Measurements from ENCODE around the gene TCF12. TPM values are rescaled to one million over a fixed set of nuclear protein-coding genes. Genes with fewer than 3 reads are reported as not detected.

TCF12 gene
- total RNA-seq, 1 donor from 2014 or later = 164 TPM

DNA sequence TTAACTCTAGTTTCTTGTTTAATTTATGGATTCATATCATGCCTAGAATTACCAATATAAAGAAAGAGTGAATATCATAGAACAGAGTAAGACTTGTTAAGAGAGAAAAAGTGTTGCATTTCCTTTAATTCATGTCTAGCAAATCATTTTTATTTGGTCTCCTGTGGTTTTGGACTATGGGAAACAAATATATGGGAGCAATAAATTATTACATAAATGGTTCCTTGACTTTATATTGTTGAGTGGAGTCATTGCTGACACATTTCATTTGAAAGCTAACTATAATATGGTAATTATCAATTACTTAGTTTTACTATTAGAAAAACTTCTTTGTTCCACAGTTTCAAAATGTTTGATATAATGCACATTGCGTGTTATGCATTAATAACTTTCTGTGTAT is 313.1 kb downstream of the TCF12 start:
- H3K36me3 Mint-ChIP-seq (ENCODE audit: unreplicated experiment) = peaks cover 40% of the 10 kb centered on the region
- no peaks in the 10 kb centered on the region for H3K27me3 Mint-ChIP-seq (ENCODE audit: unreplicated experiment)
- no peak overlapping the region for H3K4me3 Mint-ChIP-seq (ENCODE audit: unreplicated experiment)
- no peak for DNase-seq (ENCODE audit: extremely low spot score, unreplicated experiment)
- H3K4me1 Mint-ChIP-seq (ENCODE audit: unreplicated experiment) = peaks cover 36% of the 10 kb centered on the region
- no peak overlapping the region for H3K27ac Mint-ChIP-seq (ENCODE audit: unreplicated experiment)
- TF ChIP-seq, protein P1, sequence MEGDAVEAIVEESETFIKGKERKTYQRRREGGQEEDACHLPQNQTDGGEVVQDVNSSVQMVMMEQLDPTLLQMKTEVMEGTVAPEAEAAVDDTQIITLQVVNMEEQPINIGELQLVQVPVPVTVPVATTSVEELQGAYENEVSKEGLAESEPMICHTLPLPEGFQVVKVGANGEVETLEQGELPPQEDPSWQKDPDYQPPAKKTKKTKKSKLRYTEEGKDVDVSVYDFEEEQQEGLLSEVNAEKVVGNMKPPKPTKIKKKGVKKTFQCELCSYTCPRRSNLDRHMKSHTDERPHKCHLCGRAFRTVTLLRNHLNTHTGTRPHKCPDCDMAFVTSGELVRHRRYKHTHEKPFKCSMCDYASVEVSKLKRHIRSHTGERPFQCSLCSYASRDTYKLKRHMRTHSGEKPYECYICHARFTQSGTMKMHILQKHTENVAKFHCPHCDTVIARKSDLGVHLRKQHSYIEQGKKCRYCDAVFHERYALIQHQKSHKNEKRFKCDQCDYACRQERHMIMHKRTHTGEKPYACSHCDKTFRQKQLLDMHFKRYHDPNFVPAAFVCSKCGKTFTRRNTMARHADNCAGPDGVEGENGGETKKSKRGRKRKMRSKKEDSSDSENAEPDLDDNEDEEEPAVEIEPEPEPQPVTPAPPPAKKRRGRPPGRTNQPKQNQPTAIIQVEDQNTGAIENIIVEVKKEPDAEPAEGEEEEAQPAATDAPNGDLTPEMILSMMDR (IDR thresholded peaks at IDR 0.05) = no peak
- no peaks in the 10 kb centered on the region for H3K9me3 Mint-ChIP-seq (ENCODE audit: unreplicated experiment)

- Mint-ChIP-seq H3K9me3 (ENCODE audit: unreplicated experiment) (no peaks in the 10 kb centered on the region), H3K27me3 (ENCODE audit: unreplicated experiment) (no peaks in the 10 kb centered on the region), H3K27ac (ENCODE audit: unreplicated experiment) (no peak overlapping the region), H3K4me1 (ENCODE audit: unreplicated experiment) (peaks cover 21% of the 10 kb centered on the region), H3K36me3 (ENCODE audit: unreplicated experiment) (peaks cover 58% of the 10 kb centered on the region), H3K4me3 (ENCODE audit: unreplicated experiment) (no peak overlapping the region)
- DNase-seq (ENCODE audit: extremely low spot score, unreplicated experiment) = no peak
- TF ChIP-seq, protein P1 (IDR thresholded peaks at IDR 0.05) = no peak
Measured at GRCh38 chr15:57234156-57234555, 315.7 kb downstream of the TCF12 start.

DNA sequence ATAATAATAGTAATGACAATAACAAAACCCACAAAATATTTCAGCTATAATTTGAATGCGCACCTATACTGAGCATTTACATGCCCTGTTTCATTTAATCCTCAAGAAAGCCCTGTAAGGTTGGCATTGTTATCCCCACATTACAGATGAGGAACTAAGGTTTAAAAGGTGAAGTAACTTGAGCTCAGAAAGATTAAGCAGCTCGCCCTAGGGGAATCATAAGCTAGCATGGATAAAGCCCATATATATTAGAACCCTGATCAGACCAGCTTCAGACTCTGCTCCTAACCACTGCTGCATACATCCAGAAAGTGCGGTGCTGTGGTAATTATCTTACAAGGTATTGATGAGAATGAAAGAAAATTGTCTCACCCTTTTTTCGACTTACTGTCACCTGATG is 316.7 kb downstream of the TCF12 start:
- peaks cover 21% of the 10 kb centered on the region for H3K4me1 Mint-ChIP-seq (ENCODE audit: unreplicated experiment)
- H3K27me3 Mint-ChIP-seq (ENCODE audit: unreplicated experiment) = no peaks in the 10 kb centered on the region
- H3K9me3 Mint-ChIP-seq (ENCODE audit: unreplicated experiment) = no peaks in the 10 kb centered on the region
- DNase-seq (ENCODE audit: extremely low spot score, unreplicated experiment) = no peak
- peaks cover 63% of the 10 kb centered on the region for H3K36me3 Mint-ChIP-seq (ENCODE audit: unreplicated experiment)
- TF ChIP-seq, protein P1 (IDR thresholded peaks at IDR 0.05) = no peak
- no peak overlapping the region for H3K27ac Mint-ChIP-seq (ENCODE audit: unreplicated experiment)
- H3K4me3 Mint-ChIP-seq (ENCODE audit: unreplicated experiment) = no peak overlapping the region

- TF ChIP-seq, protein P1 (IDR thresholded peaks at IDR 0.05) = no peak
- peaks cover 19% of the 10 kb centered on the region for H3K4me1 Mint-ChIP-seq (ENCODE audit: unreplicated experiment)
- no peak for DNase-seq (ENCODE audit: extremely low spot score, unreplicated experiment)
- peak overlapping the region; percentile 31 for H3K27ac Mint-ChIP-seq (ENCODE audit: unreplicated experiment)
- H3K27me3 Mint-ChIP-seq (ENCODE audit: unreplicated experiment) = no peaks in the 10 kb centered on the region
- no peak overlapping the region for H3K4me3 Mint-ChIP-seq (ENCODE audit: unreplicated experiment)
- peaks cover 59% of the 10 kb centered on the region for H3K36me3 Mint-ChIP-seq (ENCODE audit: unreplicated experiment)
- H3K9me3 Mint-ChIP-seq (ENCODE audit: unreplicated experiment) = no peaks in the 10 kb centered on the region
Measured at GRCh38 chr15:57235873-57236272, 317.4 kb downstream of the TCF12 start.

DNA sequence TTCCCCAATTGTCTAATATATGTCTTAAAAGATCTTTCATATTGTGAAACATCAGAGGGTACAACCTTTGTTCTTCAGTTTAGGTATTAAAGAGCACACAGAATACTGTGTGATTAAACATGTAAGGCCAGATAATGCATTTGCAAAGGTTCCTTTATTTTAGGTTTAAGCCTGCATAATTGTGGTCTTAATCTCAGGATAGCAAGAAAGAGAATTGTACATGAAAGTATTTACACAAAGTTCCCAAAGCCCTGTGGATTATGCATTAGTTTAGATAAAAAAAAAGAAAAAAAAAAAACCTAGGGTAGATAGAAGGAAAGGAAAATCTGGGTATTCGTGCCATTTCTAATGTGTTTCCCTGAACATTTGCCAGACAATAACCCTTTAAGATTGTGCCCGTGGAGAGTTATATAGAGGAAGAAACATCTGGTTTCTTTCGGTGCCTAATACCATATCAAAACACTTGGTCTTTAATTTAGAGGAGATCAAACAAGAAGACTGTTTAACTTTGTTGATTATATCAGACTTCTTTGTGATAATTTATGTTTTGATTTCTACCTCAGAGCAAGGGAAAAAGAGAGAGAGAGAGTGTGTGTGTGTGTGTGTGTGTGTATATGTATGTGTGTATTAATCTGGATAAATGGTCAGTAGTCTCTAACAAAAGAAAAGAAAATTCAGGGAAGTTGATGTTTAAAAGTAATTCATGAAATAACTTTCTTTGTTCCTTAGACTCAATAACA is 318.3 kb downstream of the TCF12 start:
- DNase-seq (ENCODE audit: extremely low spot score, unreplicated experiment) = no peak
- Mint-ChIP-seq H3K27me3 (ENCODE audit: unreplicated experiment) (no peaks in the 10 kb centered on the region), H3K27ac (ENCODE audit: unreplicated experiment) (peak overlapping the region; percentile 43), H3K4me1 (ENCODE audit: unreplicated experiment) (peaks cover 19% of the 10 kb centered on the region), H3K36me3 (ENCODE audit: unreplicated experiment) (peaks cover 56% of the 10 kb centered on the region), H3K9me3 (ENCODE audit: unreplicated experiment) (no peaks in the 10 kb centered on the region), H3K4me3 (ENCODE audit: unreplicated experiment) (no peak overlapping the region)
- TF ChIP-seq, protein P1 (IDR thresholded peaks at IDR 0.05) = no peak

Data from osteocyte (in vitro differentiated cells).